Panc1 (cell line): Measurements from ENCODE around the gene PGAM2.
"Not testable (repeated sequence)": the region's sequence is repeated elsewhere in the genome, so short reads cannot be mapped to it uniquely, and the experiment has no call there.

Source experiments
- CTCF ChIP-seq: fragments of 450-650 bp; IDR thresholded peaks from 2 replicates; pipeline ENCODE4 v1.5.1; 2017; ENCODE audit warnings: mild to moderate bottlenecking
- POLR2AphosphoS5 ChIP-seq: IDR thresholded peaks from 2 replicates; pipeline ENCODE4 v1.6.1; 2012; ENCODE audit warnings: mild to moderate bottlenecking, low read depth, low read length, moderate library complexity

GRCh38 chr7:44032031-44032430 lies 33.3 kb downstream of the PGAM2 start:
- TF ChIP-seq POLR2AphosphoS5, CTCF: not testable (repeated sequence)
